GM12865 (cell line): ENCODE data around the gene SLC25A17.
"Not testable (repeated sequence)": the region's sequence is repeated elsewhere in the genome, so short reads cannot be mapped to it uniquely, and the experiment has no call there.

Experiments used
- DNase-seq: peaks from one replicate; pipeline ENCODE4 v3.0.0; 2010; ENCODE audit warnings: low read depth
- H3K4me3 ChIP-seq: 2 replicates; pipeline ENCODE4 v1.5.1; 2011; ENCODE audit warnings: mild to moderate bottlenecking, low read depth, low read length, control low read depth
- CTCF ChIP-seq: IDR thresholded peaks from 2 replicates; pipeline ENCODE4 v1.5.1; 2011; ENCODE audit warnings: low read length, control low read depth, low read depth, inconsistent platforms; ENCODE audit not compliant: insufficient read depth; ENCODE audit errors: missing control alignments

The SLC25A17 gene

DNA sequence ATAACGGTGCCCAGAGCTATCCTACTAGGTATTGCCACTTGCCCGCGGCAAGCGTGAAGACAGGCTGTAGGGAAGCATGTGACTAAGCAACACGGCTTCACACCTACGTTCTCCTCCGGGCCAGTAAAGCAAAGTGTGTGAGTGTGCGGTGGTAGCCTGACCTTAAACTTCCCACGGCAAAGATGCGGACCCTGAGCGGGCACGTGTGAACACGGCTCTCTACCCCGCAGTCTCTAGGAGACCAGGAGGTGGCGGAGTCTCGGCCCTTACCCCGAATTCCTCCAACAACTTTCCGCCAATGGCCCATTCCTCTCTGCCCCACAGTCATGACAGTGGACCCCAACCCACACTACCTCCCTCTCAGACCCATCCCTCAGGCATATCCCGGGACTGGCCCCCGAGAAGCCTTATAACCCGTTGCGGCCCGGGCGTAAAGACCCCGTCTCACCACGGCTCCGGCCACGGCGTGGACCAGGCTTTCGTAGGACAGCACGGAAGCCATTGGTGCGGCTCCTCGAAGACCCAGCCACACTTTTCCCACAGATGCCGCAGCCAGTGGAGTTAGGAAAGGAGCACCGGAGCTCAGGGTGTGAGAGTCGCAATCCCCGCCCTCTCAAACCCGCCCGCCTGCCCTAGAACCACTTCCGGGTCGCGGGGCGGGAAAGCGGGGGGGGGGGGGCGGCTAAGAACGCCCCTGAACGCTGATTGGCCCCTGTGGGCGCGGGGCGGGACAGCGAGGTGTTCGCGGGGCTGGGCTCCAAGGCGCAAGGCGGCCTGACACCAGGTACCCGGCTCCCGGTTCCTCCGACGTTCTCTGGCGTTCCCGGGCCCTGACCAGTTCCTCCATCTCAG, at the start of gene SLC25A17:
Gene SLC25A17, minus strand, starts transcription at position 600 of the 852 bp plus-strand sequence. Its CDS starts 98 bp downstream, at position 502.
- peak; percentile 92 for DNase-seq
- TF ChIP-seq CTCF, result peak; percentile 46
- peak within 1 kb of the TSS; percentile 79 for H3K4me3 ChIP-seq

- H3K4me3 ChIP-seq, DNase-seq: not testable (repeated sequence)
Observed at GRCh38 chr22:40868379-40868778, 49.2 kb upstream of the SLC25A17 start.

- TF ChIP-seq CTCF, result no peak
- DNase-seq, result no peak
- H3K4me3 ChIP-seq, result no peak overlapping the region
Observed at GRCh38 chr22:40867109-40867508, 48.0 kb upstream of the SLC25A17 start.

GRCh38 chr22:40862537-40862936, 43.4 kb upstream of the SLC25A17 start:
- no peak for TF ChIP-seq CTCF
- no peak for DNase-seq
- H3K4me3 ChIP-seq, result no peak overlapping the region

DNA sequence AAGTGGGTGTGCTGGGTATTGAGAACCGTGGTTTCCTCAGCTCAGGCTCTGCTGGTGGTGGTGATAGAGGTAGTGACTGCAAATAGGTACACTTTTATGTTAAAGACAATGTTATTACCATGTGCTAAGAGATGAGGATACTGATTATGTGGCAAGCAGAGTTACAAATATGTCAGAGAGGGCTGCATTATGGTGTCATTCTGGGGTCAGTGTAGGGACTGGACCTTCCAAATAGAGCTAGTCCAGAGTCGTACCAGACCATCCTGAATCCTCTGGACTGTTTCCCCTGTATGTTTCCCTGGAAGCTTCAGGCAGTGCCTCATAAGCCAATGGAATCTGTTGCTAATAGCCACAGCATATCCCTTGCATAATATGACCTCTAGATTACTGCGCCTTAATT, 42.9 kb upstream of the SLC25A17 start, which contains the start of gene DNAJB7:
Gene DNAJB7, minus strand, starts transcription at position 101 of the 400 bp plus-strand sequence. CDS start 119 bp downstream, outside the sequence.
- DNase-seq, result no peak
- no peak within 1 kb of the TSS for H3K4me3 ChIP-seq
- no peak for TF ChIP-seq CTCF

GRCh38 chr22:40857309-40857855, 38.2 kb upstream of the SLC25A17 start:
- H3K4me3 ChIP-seq, result peak overlapping the region; percentile 86
- DNase-seq, result peak; percentile 9
- no peak for TF ChIP-seq CTCF

- peak; percentile 19 for TF ChIP-seq CTCF
- peak within 1 kb of the TSS; percentile 86 for H3K4me3 ChIP-seq
- DNase-seq, result peak; percentile 97
Observed at GRCh38 chr22:40856513-40857308, 37.6 kb upstream of the SLC25A17 start, which contains the start of the genes ST13 and XPNPEP3. ST13 (minus strand) TSS chr22:40856639; CDS start chr22:40856540, 99 bp downstream. XPNPEP3 (plus strand) TSS chr22:40857148; CDS start chr22:40857182, 34 bp downstream.
